PC-3 (cell line): ENCODE data around the gene PLXNC1. TPM values are rescaled to one million over a fixed set of nuclear protein-coding genes. Genes with fewer than 3 reads are reported as not detected.

Experiments
- ATAC-seq: fragments of 200-7000 bp; cut with Tn5 transposase; 2 replicates; pipeline ENCODE4 v1.9.1; 2020; ENCODE audit warnings: mild to moderate bottlenecking, moderate library complexity
- BruUV-seq: library from RNA; stranded (reverse); fragments of 400-500 nt; replicated peaks from 2 replicates; lab custom pipeline; 2021; lab: Mats Ljungman, UMichigan
- CTCF ChIA-PET: fragments of 300-600 bp; sonication (Branson Sonifier 250); formaldehyde crosslinking; loops from one replicate; lab custom pipeline; 2022; ENCODE audit warnings: antibody characterized with exemption; lab: Charles Lee
- POLR2A ChIA-PET: fragments of 300-600 bp; sonication (Branson Sonifier 250); formaldehyde crosslinking; loops from one replicate; lab custom pipeline; 2022; ENCODE audit warnings: antibody characterized with exemption; ENCODE audit not compliant: unreplicated experiment; lab: Charles Lee
- DNase-seq: peaks from one replicate; pipeline ENCODE4 v3.0.0-alpha.2; 2015
- H2AFZ ChIP-seq: fragments of 300-600 bp; sonication (generic); 2 replicates; pipeline ENCODE4 v1.6.0; 2016; ENCODE audit warnings: antibody characterized with exemption, low read length
- H3F3A ChIP-seq: fragments of 300-600 bp; sonication (generic); one replicate; pipeline ENCODE4 v1.6.0; 2017; ENCODE audit warnings: antibody characterized with exemption, low read length, control low read depth, mild to moderate bottlenecking; ENCODE audit not compliant: unreplicated experiment
- H3K27ac ChIP-seq: fragments of 300-600 bp; sonication (generic); 2 replicates; pipeline ENCODE4 v1.5.1; 2016; ENCODE audit warnings: mild to moderate bottlenecking, low read length
- H3K27me3 ChIP-seq: fragments of 300-600 bp; sonication (generic); 2 replicates; pipeline ENCODE4 v1.6.1; 2016; ENCODE audit warnings: low read length, mixed read lengths
- H3K36me3 ChIP-seq: fragments of 300-600 bp; sonication (generic); 2 replicates; pipeline ENCODE4 v1.6.1; 2016; ENCODE audit warnings: low read depth, mixed run types, low read length, mixed read lengths
- H3K4me1 ChIP-seq: fragments of 300-600 bp; sonication (generic); 2 replicates; pipeline ENCODE4 v1.5.1; 2016; ENCODE audit warnings: low read length; ENCODE audit not compliant: insufficient read depth
- H3K4me2 ChIP-seq: fragments of 300-600 bp; sonication (generic); 2 replicates; pipeline ENCODE4 v1.6.0; 2016; ENCODE audit warnings: low read length
- H3K4me3 ChIP-seq: fragments of 300-600 bp; sonication (generic); 2 replicates; pipeline ENCODE4 v1.5.1; 2016; ENCODE audit warnings: mild to moderate bottlenecking, low read length, mixed read lengths
- H3K79me2 ChIP-seq: fragments of 300-600 bp; sonication (generic); 2 replicates; pipeline ENCODE4 v1.6.1; 2017; ENCODE audit warnings: low read length, mixed read lengths
- H3K9ac ChIP-seq: fragments of 300-600 bp; sonication (generic); 2 replicates; pipeline ENCODE4 v1.6.0; 2016; ENCODE audit warnings: mild to moderate bottlenecking, low read length
- H3K9me2 ChIP-seq: fragments of 300-600 bp; sonication (generic); replicated peaks from 2 replicates; pipeline ENCODE4 v1.6.1; 2016; ENCODE audit warnings: mixed run types, low read length, mixed read lengths
- H3K9me3 ChIP-seq: fragments of 300-600 bp; sonication (generic); 2 replicates; pipeline ENCODE4 v1.6.1; 2016; ENCODE audit warnings: low read length, mixed read lengths
- H4K20me1 ChIP-seq: fragments of 300-600 bp; sonication (generic); 2 replicates; pipeline ENCODE4 v1.6.1; 2016; ENCODE audit warnings: low read length, mixed read lengths
- CTCF ChIP-seq: fragments of 300-600 bp; sonication (generic); conservative IDR thresholded peaks from 2 replicates; pipeline ENCODE4 v1.5.1; 2017; ENCODE audit warnings: antibody characterized with exemption, low read depth, mild to moderate bottlenecking, low read length
- EZH2 ChIP-seq: fragments of 300-600 bp; sonication (generic); IDR thresholded peaks from one replicate; pipeline ENCODE4 v1.6.1; 2017; ENCODE audit warnings: antibody characterized with exemption, mild to moderate bottlenecking, low read length; ENCODE audit not compliant: unreplicated experiment
- EZH2phosphoT487 ChIP-seq: fragments of 300-600 bp; sonication (generic); IDR thresholded peaks from 2 replicates; pipeline ENCODE4 v1.6.1; 2018; ENCODE audit warnings: mild to moderate bottlenecking, antibody characterized with exemption, low read length, borderline replicate concordance
- intact Hi-C: fragments of 100-400 bp; cut with micrococcal nuclease; formaldehyde crosslinking; loops from 2 replicates; pipeline ENCODE4 v1.9.0; 2023
- total RNA-seq: library from RNA; depleted of rRNA; stranded (reverse); fragments of >200 nt; gene quantifications from 2 replicates; pipeline ENCODE4 v1.2.3, GENCODE V29; 2014

The PLXNC1 gene
- total RNA-seq, 1 experiment from 2014 or later: 0.15 TPM

- peak overlapping the region; percentile 93 for H3K27ac ChIP-seq
- DNase-seq (peak; percentile 95), ATAC-seq (peak; percentile 62)
- peak overlapping the region; percentile 75 for H3K4me3 ChIP-seq
- intact Hi-C loops: loop anchor here (1.0 to 10.0 kb wide), 4 partner anchors 193 to 655 kb away; partner anchors contain the start of gene UBE2N
- H3K4me2 ChIP-seq: peak overlapping the region; percentile 95
- no peaks in the 10 kb centered on the region for H3K9me2 ChIP-seq
- peak overlapping the region; percentile 26 for H2AFZ ChIP-seq
- no peaks in the 10 kb centered on the region for H4K20me1 ChIP-seq
- peaks cover 7% of the 10 kb centered on the region for H3F3A ChIP-seq
- H3K27me3 ChIP-seq: no peaks in the 10 kb centered on the region
- H3K9ac ChIP-seq: peak overlapping the region; percentile 64
- H3K79me2 ChIP-seq: no peaks in the 10 kb centered on the region
- H3K9me3 ChIP-seq: no peaks in the 10 kb centered on the region
- ChIA-PET CTCF (interaction anchor here (0.9 to 4.0 kb wide), 10 partner anchors 25 to 597 kb away, joined by 3 to 91 read pairs (median 6); no protein-coding TSS in a partner anchor), POLR2A (interaction anchor here (0.6 kb wide), 3 partner anchors 87 to 408 kb away, joined by 3 to 8 read pairs (median 4); no protein-coding TSS in a partner anchor)
- no TSS peak for BruUV-seq
- TF ChIP-seq CTCF (no peak), EZH2 (no peak), EZH2phosphoT487 (no peak)
- H3K36me3 ChIP-seq: no peaks in the 10 kb centered on the region
- peaks cover 59% of the 10 kb centered on the region for H3K4me1 ChIP-seq
Measured at GRCh38 chr12:94100211-94100627, 48.2 kb upstream of the PLXNC1 start.

GRCh38 chr12:94100990-94101737, 47.2 kb upstream of the PLXNC1 start:
- Histone ChIP-seq H3K4me1 (peaks cover 59% of the 10 kb centered on the region), H3K4me2 (peak overlapping the region; percentile 95), H3K9me2 (no peaks in the 10 kb centered on the region), H4K20me1 (no peaks in the 10 kb centered on the region), H3K27me3 (no peaks in the 10 kb centered on the region), H3K36me3 (no peaks in the 10 kb centered on the region), H2AFZ (peak overlapping the region; percentile 89), H3K27ac (peak overlapping the region; percentile 93), H3K9ac (peak overlapping the region; percentile 64), H3K4me3 (peak overlapping the region; percentile 75), H3F3A (peaks cover 7% of the 10 kb centered on the region), H3K9me3 (no peaks in the 10 kb centered on the region), H3K79me2 (no peaks in the 10 kb centered on the region)
- intact Hi-C loops: loop anchor here (1.0 to 10.0 kb wide), 6 partner anchors 122 to 656 kb away; partner anchors contain the start of gene UBE2N
- TF ChIP-seq EZH2 (no peak), EZH2phosphoT487 (no peak), CTCF (peak; percentile 90)
- CTCF ChIA-PET: interaction anchor here (0.6 to 4.0 kb wide), 15 partner anchors 26 to 1175 kb away, joined by 3 to 91 read pairs (median 4); no protein-coding TSS in a partner anchor
- BruUV-seq: no TSS peak
- POLR2A ChIA-PET: interaction anchor here (0.6 kb wide), 5 partner anchors 87 to 423 kb away, joined by 3 to 8 read pairs (median 4); no protein-coding TSS in a partner anchor
- DNase-seq (peak; percentile 79), ATAC-seq (peak; percentile 44)
